Right ventricle myocardium inferior (tissue), 1 donor: Measurements from ENCODE around the gene C5orf15. TPM values are rescaled to one million over a fixed set of nuclear protein-coding genes. Genes with fewer than 3 reads are reported as not detected.
"Not testable (repeated sequence)": the region's sequence is repeated elsewhere in the genome, so short reads cannot be mapped to it uniquely, and the experiment has no call there.

Experiments
- ATAC-seq: fragments of 200-7000 bp; cut with Tn5 transposase; one replicate; pipeline ENCODE4 v1.9.1; 2020; ENCODE audit warnings: mild to moderate bottlenecking, moderate library complexity
- DNase-seq: peaks from one replicate; pipeline ENCODE4 v3.0.0; 2021; ENCODE audit errors: missing footprints
- intact Hi-C: fragments of 100-400 bp; cut with DNase I; formaldehyde crosslinking; loops from one replicate; pipeline ENCODE4 v1.11.0; 2022
- total RNA-seq: library from RNA; stranded (reverse); fragmentation: NEBNext Ultra II Directional; extraction: Animal tissue kit (Norgen Biotek cat#: 25700); gene quantifications from one replicate; pipeline ENCODE4 v1.2.1, GENCODE V29; 2021
- donor health status: DM: no; HTN: yes; CAD: no; lungs with severe emphysema.

C5orf15 gene
- total RNA-seq, 1 donor from 2014 or later: 34.1 TPM

DNA sequence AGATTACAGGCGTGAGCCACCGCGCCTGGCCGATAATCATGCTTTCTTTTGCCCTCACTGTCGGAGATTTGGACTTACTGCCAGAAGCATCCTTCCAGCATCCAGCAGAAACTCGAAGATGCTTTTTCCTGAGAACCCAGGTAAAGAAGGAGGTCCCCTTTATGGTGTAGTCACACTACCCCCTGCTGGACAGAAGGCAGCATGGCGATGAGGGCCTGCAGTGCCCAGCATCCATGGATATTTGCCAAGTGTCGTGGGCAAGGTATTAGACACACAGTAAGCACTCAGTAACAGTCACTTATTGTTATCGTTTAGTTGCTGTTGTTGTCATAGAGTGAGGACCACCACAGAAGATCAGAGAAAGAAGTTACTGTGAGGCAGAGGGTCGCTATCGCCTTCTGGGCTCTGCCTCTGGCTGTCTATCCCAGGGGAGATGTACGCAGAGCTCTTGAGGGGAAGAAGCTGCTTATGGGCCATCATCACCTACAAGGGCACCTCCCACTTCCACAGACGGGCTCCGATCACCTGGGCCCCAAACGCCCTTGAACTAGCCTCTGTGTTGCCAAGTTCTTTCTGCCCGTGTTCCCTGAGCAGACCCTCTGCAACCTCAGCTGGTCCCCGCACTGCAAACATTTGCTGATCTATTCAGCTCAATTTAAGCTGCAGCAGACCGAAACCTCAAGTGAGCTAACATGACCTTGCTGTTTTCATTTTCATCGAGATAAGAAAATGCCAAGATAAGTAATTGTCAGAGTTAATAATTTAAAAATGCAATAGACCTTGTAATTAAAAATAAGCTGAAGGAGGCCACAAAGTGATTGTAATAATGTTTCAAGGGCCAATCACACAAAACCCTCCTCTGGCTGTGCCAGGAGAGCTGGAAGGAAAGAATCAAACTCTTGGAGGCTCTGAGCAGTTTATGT lies 23.9 kb downstream of the C5orf15 start:
- intact Hi-C loops: loop anchor here (10.0 kb wide), 2 partner anchors 190 to 520 kb away; no protein-coding TSS in a partner anchor
- no peak for ATAC-seq
- DNase-seq: no peak

DNA sequence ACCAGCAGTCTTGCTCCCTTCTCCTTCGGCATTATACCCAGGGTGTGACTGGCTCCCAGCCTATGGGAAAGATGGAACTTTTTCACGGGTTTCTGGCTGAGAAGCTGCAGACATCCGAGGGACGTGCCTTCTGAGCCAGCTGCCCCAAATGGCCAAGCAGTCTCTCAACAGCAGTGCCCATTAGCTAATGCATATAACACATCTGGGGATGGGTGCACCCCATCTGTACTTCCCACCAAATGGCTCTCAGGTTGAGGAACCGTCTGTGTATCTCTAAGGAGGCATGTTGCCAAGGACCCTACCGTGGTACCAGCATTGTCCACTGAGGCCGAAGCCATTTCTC lies 25.0 kb downstream of the C5orf15 start:
- ATAC-seq (no peak), DNase-seq (no peak)
- intact Hi-C loops: loop anchor here (10.0 kb wide), 2 partner anchors 189 to 519 kb away; no protein-coding TSS in a partner anchor

- intact Hi-C loops: loop anchor here (10.0 kb wide), 2 partner anchors 188 to 518 kb away; no protein-coding TSS in a partner anchor
- DNase-seq (no peak), ATAC-seq (peak; percentile 35)
Observed at GRCh38 chr5:133942614-133943474, 25.6 kb downstream of the C5orf15 start.

GRCh38 chr5:133941456-133942196 lies 26.8 kb downstream of the C5orf15 start:
- DNase-seq: no peak
- intact Hi-C loops: loop anchor here (10.0 kb wide), 2 partner anchors 187 to 517 kb away; no protein-coding TSS in a partner anchor

DNA sequence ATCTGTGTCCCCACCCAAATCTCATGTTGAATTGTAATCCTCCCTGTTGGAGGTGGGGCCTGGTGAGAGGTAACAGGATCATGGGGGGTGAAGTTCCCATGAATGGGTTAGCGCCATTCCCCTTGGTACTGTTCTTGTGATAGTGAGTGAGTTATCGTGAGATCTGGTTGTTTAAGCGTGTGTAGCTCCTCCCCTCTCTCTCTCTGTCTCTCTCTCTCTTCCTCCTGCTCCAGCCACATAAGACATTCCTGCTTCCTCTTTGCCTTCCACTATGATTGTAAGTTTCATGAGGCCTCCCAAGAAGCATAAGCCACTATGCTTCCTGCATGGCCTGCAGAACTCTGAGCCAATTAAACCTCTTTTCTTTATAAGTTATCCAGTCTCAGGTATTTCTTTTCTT lies 28.8 kb downstream of the C5orf15 start:
- ATAC-seq: no peak
- DNase-seq: no peak
- intact Hi-C loops: loop anchor here (10.0 kb wide), 2 partner anchors 185 to 515 kb away; no protein-coding TSS in a partner anchor

More at GRCh38 chr5:133941456-133942196, 26.8 kb downstream of the C5orf15 start:
- ATAC-seq: no peak

GRCh38 chr5:133938929-133939328 lies 29.5 kb downstream of the C5orf15 start:
- ATAC-seq (no peak), DNase-seq (no peak)
- intact Hi-C loops: no loop called here

DNA sequence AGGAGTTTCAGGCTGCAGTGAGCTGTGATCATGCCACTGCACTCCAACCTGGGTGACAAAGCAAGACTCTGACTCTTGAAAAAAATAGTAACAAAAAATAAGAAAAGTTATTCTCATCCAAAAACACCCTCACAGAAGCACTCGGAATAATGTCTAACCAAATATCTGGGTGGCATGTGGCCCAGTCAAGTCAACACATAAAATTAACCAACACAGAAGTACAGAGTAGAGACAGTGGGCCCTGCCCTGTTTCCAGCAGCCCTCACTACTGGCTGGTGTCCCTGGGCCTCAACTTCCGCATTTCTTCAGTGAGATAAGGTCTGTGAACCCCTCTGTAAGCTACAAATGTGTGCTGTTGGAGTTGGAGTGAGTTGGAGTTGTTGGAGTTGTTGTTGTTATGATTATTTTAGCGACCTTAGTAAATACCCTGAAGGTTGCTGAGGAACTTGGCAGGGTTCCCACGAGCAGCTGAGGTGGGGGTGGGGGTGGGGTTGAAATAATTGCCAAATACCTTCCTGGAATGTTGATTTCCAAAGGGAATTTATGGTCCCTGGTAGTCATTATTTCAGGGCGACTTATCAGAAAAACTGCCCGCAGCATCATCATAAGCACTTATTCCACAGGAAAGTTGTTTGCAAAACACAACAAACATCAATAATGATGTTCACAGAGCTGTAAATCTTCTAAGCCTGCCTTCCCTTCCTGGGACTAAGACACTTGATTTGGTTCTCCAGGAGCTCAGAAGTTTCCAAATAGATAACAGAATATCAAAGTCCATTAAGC lies 30.2 kb downstream of the C5orf15 start:
- intact Hi-C loops: no loop called here

DNA sequence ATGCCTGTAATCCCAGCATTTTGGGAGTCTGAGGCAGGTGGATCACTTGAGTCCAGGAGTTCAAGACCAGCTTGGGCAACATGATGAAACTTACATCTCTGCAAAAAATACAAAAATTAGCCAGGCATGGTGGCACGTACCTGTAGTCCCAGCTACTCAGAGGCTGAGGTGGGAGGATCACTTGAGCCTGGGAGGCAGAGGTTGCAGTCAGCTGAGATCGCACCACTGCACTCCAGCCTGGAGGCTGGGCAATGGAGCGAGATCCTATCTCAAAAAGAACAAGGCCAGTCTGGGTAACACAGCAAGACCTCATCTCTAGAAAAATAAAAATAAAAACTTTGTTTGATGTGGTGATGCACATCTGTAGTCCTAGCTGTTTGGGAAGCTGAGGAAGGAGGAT lies 30.8 kb downstream of the C5orf15 start:
- DNase-seq, intact Hi-C loops, ATAC-seq: not testable (repeated sequence)

More for the DNA sequence above, 30.2 kb downstream of the C5orf15 start:
- no peak for ATAC-seq
- no peak for DNase-seq

GRCh38 chr5:133936651-133937015 lies 31.8 kb downstream of the C5orf15 start:
- ATAC-seq (no peak), DNase-seq (no peak)
- intact Hi-C loops: no loop called here

DNA sequence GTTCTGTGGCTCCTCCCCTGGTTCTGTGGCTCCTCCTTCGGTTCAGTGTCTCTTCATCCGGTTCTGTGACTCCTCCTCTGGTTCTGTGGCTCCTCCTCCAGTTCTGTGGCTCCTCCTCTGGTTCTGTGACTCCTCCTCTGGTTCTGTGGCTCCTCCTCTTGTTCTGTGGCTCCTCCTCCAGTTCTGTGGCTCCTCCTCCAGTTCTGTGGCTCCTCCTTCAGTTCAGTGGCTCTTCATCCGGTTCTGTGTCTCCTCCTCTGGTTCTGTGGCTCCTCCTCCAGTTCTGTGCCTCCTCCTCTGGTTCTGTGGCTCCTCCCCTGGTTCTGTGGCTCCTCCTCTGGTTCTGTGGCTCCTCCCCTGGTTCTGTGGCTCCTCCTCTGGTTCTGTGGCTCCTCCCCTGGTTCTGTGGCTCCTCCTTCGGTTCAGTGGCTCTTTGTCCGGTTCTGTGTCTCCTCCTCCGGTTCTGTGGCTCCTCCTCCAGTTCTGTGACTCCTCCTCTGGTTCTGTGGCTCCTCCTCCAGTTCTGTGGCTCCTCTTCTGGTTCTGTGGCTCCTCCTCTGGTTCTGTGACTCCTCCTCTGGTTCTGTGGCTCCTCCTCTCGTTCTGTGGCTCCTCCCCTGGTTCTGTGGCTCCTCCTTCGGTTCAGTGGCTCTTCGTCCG lies 32.3 kb downstream of the C5orf15 start:
- intact Hi-C loops, ATAC-seq: not testable (repeated sequence)

DNA sequence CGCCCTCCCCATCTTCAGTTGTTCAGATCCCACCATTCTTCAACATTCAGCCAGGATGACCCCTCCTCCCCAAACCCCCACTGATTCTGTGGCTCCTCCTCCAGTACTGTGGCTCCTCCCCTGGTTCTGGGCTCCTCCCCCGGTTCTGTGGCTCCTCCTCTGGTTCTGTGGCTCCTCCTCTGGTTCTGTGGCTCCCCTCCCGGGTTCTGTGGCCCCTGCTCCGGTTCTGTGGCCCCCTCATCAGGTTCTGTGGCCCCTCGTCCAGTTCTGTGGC lies 32.8 kb downstream of the C5orf15 start:
- intact Hi-C loops: no loop called here
- ATAC-seq: no peak
- no peak for DNase-seq

More for the DNA sequence above, 32.3 kb downstream of the C5orf15 start:
- DNase-seq: not testable (repeated sequence)

DNA sequence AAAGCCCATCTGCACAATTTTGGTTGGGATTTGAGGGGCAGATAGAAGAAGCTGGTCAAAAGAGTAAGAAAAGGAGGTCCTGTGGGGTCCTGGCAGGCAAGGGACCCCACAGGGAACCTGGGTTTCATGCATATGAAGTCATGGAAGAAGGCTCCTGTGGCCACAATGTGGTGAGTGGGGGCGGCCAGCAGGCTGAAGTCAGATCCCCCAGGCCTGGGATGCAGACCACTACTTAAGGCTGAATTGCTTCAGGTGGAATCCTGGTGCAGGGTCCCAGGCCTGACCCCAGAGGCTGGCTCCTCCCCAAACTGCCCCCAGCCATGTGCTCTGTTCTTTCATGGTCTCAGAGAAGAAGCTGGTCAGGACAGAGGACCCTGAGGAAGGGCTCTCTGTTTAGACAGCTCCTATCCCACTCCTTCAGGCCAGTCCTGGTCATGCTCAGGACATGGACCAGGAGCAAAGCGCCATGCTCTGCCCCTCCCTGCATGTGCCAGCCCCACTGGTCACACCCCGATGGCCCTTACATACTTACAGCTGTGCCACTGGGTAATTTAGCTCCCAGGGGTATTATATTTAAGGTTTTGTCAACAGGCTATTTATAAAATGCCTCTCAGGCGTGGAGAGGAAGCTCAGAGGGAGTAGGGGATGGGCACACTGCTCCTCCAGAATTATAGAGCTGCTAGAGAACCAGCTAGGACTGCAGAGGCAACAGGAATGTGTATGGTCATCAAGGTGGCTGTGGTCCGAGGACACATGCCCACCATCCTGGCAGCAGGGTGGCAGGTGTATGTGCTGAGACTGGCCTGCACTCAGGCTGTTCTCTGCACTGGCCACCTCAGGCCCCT lies 33.4 kb downstream of the C5orf15 start:
- no peak for ATAC-seq
- DNase-seq: no peak
- intact Hi-C loops: no loop called here

DNA sequence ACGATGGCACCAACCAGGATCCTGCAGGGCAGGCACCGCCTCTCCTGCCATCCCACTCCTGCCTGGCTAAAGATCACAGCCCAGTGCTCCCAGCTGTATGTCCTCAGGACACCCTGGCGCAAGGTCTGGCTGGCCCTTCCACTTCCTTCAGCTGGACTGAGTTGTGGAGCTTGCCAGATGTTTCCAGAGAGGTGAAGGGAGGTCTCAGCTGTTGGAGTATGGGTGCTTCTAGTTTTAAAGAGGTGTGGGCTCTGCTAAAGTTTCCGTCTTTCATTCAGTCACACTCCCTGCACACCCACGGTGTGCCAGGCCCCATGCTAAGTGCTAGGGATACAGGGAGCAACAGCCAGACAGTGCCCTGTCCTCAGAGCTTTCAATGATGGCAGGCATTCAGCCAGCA lies 34.1 kb downstream of the C5orf15 start:
- DNase-seq (no peak), ATAC-seq (no peak)
- intact Hi-C loops: no loop called here

DNA sequence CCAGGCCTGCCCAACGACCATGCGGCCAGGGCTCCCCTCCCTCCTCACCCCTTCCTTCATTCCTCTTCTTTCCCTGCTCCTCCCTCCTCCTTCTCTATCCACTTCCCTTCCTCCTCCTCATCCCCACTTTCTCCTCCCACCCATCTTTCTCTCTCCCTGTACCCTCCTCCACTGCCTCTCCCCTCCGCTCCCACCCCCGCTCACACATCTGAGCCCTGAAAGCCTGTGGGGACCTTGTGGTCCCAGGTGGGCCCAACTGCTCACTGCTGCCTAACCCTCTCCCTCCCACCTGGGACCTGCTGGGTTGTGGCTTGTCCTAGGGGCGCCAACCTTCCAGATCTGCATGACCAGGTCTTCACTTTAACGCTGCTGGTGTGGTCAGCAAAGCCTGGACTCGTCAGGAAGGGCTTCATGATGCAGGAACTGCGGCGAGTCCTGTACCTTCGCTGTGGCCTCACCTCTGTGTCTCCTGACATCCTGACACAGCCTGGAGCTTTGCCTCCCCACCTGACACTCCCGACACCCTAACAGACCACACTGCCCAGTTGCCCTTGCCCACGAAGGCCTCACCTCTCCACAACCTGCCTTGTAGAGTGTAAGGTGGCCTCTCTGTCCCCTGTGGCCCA lies 34.6 kb downstream of the C5orf15 start:
- ATAC-seq (no peak), DNase-seq (no peak)
- intact Hi-C loops: no loop called here

DNA sequence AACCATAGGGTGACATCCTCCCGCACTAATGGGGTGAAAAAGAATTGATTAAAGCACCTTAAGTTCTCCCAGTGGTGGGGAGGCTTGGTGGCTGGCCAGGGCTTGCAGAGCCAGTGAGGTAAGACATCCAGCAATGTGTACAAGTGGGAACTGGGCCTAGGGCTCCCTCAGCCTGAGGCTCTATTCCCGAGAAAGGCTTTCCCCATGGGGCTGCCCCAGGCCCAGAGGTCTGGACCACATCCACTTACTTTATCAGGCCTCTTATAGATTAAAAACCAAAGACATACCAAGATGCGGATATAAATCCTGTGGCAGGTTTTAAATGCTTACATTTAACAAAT lies 35.3 kb downstream of the C5orf15 start:
- intact Hi-C loops: no loop called here
- ATAC-seq (no peak), DNase-seq (no peak)

- DNase-seq: no peak
- intact Hi-C loops: no loop called here
Observed at GRCh38 chr5:133932441-133933168, 35.8 kb downstream of the C5orf15 start.

More at GRCh38 chr5:133932441-133933168, 35.8 kb downstream of the C5orf15 start:
- peak; percentile 49 for ATAC-seq
